NCI-H345 treated with DMSO at 0.1 percent for 48 hours (cell line): ENCODE results near the gene DDX60.

ENCODE experiments used
- DNase-seq: peaks from one replicate; lab custom pipeline; 2025; ENCODE audit not compliant: unreplicated experiment; lab: John Stamatoyannopoulos, UW

Gene DDX60

DNA sequence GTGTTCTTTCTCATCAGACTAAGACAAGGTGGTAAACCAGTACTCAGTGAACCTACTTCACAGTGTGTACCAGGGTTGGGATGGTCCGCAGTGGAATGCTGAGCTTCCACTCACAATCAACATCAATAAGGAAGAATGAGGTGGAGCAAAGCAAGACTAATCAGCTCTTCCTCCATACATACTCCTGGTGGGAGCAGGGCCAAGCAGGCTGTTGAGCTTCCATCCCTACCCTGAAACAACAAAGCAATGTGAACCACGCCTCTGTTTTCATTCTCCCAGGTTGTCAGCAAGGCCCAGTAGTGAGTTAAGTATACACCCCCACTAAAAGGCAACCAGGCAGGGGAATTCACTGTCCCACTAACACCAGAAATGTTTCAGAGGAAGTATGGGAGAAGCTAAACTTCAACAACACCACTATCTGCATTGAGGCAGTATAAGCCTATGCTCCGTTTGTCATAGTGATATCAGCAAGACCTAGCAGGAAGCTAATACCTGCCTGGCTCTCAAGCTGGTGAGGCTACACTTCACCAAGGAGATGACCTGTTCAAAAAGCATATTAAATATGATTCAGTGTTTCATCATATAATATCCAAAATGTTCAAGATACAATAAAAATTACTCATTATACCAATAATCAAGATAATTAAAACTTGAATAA lies 109.5 kb downstream of the DDX60 start:
- no peak for DNase-seq

- no peak for DNase-seq
Measured at GRCh38 chr4:168203233-168203911, 115.2 kb downstream of the DDX60 start.

DNA sequence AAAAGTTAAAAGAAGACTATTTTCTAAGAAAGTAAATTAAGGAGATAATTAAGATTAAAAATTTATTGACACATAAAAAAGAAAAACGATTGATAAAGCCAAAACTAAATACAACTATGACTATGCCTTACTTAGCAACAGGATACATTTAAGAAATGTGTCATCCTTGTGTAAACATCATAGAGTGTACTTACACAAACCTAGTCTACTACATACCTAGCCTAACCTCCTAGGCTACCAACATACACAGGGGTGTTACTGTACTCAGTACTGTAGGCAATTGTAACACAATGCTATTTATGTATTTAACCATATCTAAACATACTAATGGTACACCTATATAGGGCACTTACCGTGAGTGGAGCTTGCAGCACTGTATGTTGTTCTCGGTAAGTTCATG lies 117.9 kb downstream of the DDX60 start:
- DNase-seq, result no peak

GRCh38 chr4:168199260-168199957 lies 119.1 kb downstream of the DDX60 start:
- DNase-seq, result no peak

GRCh38 chr4:168197926-168198325 lies 120.6 kb downstream of the DDX60 start:
- no peak for DNase-seq

GRCh38 chr4:168188754-168189153 lies 129.8 kb downstream of the DDX60 start:
- no peak for DNase-seq

- peak; percentile 9 for DNase-seq
Measured at GRCh38 chr4:168183717-168184571, 134.6 kb downstream of the DDX60 start.

DNA sequence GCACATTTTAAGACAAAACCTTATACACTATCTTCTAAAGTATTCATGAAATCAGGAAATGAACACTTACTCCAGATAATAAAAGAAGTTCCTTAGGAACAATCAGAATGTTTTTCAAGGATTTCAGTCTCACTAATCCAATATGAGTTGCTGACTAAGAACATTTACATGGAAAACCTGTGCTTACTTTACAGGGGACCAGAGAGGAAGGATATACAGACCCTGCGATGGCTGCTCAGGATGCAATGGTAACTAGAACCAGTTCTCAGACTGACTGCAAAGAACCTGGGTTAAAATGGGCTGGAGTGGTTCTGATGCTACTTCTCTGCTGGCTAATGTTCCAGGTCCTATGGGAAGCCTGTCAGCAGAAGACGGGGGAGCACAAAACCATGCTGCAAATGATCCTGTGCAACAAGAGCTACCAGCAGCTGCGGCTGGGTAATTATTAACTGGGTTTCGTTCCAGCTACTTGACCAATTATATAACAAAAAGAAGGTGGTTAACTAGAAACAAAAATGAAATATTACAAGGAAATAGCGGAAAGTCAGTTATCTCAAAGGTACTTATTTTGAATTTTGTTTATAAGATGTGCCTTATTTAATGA lies 140.9 kb downstream of the DDX60 start:
- no peak for DNase-seq

DNA sequence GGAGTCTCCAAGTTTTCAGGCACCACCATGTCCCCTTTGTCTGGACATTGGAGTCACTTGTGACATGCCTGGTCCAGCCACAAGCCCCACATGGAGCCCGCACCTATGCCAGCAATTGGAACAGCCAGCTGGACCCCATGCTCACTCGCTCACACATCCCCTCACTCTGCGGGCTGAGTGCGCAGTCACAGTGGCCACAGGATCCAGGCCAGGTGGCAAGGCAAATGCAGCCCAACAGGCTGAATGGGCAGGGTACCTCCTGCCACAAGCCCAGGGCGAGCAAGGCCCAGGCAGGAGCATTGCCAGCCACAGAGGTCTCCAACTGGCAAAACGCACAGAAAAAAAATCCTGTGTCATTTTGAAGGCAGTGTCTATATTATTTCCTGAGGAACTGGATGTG lies 144.2 kb downstream of the DDX60 start:
- no peak for DNase-seq

DNA sequence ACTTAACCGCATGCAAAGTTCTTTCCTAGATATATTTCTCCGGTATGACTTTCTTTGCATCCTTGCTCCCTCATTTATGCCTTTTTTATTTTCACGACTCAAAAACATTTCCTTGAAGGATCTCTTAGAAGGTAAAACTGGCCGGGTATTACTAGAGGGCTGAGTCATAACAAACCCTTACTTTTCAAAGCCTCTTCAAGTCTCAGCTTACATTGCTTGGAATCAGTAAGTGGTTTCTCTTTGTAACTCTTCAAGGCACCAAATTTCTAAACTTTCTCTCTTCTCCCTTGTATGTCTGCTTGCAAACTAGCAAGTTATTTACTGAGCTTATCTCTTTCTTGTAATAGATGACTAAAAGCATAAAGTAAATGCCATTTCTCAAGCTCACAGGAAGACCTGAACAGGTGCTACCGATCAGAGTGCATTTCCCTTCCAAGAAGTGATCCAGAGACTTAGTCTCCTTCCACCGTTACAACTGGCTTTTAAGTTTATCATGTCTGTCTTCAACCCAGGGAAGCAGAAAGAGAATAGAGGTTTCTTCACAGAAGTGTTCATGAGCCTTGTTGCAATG lies 150.8 kb downstream of the DDX60 start:
- no peak for DNase-seq
